Measurements from ENCODE around the gene DNAJB6.

Gene DNAJB6

DNA sequence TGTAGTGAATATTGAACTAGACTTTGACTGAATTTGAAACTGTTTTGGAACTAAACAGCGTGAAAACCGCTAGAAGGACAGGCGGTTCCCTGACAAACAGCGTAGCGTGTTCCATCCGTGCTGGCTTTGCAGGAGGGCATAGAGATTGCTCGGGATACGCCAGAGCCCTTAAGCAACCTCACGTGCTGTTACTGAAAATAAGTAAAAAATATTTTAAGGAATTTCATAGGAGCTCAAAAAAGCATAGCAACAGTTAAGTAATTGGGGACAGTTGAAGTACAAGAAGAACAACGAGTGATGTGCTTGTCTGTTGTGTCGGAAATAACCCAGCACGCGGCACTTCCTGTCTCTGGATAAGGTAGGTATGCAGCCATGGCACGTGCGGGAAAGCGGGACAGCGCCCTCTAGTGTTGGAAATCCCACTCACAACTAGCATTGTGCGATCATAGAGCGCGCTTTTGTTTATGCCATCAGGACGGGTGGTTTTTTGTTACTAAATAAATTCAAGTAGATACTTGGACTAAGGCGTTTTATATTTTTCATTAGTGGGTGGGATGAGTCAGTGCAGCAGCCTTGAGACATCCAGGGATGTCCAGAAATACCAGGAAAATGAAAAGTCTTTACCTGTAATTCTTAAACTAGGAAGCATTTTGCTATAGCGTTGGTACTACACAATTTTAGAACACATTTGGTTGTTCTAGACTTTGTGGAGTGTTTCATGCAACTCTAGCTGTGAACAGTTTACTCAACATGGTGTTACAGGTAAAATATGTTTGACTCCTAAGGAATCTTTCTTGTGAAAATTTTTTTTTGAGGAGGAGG is 50.4 kb downstream of the DNAJB6 start:
- H3K9ac ChIP-seq (ENCODE audit: low read length), result no peak overlapping the region
- peaks cover 89% of the 10 kb centered on the region for H3K36me3 ChIP-seq (ENCODE audit: control insufficient read depth, insufficient read depth, low read length)
- H3K4me3 ChIP-seq (ENCODE audit: low read depth, low read length), result no peak overlapping the region
- H3K27ac ChIP-seq (ENCODE audit: low read depth, low read length), result peak overlapping the region; percentile 20; the same call in 1 of the 2 replicates
- no peaks in the 10 kb centered on the region for H3K9me3 ChIP-seq (ENCODE audit: control insufficient read depth, insufficient read depth, low read depth, low read length)
- H3K27me3 ChIP-seq (ENCODE audit: control insufficient read depth, insufficient read depth, low read length), result no peaks in the 10 kb centered on the region
- H3K4me1 ChIP-seq (ENCODE audit: control insufficient read depth, insufficient read depth, low read length), result peaks cover 16% of the 10 kb centered on the region

DNA sequence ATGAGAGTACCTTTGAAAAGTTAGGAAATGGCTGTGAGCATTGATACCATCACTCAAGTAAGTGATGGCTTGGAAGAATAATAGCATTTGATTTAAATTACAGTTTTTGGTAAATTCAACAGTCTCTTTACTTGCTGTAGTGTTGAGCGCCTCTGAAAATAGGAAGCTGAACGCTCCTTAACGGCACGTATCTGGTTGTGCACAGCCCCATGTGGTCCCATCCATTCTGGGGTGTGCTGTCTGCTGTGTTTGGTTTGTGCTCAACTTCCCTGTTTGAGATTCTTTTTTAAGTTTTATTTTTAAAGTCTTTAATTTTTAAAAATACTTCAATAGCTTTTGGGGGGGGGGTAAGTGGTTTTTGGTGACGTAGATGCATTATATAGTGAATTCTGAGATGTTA is 51.5 kb downstream of the DNAJB6 start:
- no peak overlapping the region for H3K9ac ChIP-seq (ENCODE audit: low read length)
- no peak overlapping the region for H3K4me3 ChIP-seq (ENCODE audit: low read depth, low read length)
- no peaks in the 10 kb centered on the region for H3K9me3 ChIP-seq (ENCODE audit: control insufficient read depth, insufficient read depth, low read depth, low read length)
- no peak overlapping the region for H3K27ac ChIP-seq (ENCODE audit: low read depth, low read length)
- peaks cover 16% of the 10 kb centered on the region for H3K4me1 ChIP-seq (ENCODE audit: control insufficient read depth, insufficient read depth, low read length)
- H3K36me3 ChIP-seq (ENCODE audit: control insufficient read depth, insufficient read depth, low read length), result peaks cover 85% of the 10 kb centered on the region
- H3K27me3 ChIP-seq (ENCODE audit: control insufficient read depth, insufficient read depth, low read length), result no peaks in the 10 kb centered on the region

DNA sequence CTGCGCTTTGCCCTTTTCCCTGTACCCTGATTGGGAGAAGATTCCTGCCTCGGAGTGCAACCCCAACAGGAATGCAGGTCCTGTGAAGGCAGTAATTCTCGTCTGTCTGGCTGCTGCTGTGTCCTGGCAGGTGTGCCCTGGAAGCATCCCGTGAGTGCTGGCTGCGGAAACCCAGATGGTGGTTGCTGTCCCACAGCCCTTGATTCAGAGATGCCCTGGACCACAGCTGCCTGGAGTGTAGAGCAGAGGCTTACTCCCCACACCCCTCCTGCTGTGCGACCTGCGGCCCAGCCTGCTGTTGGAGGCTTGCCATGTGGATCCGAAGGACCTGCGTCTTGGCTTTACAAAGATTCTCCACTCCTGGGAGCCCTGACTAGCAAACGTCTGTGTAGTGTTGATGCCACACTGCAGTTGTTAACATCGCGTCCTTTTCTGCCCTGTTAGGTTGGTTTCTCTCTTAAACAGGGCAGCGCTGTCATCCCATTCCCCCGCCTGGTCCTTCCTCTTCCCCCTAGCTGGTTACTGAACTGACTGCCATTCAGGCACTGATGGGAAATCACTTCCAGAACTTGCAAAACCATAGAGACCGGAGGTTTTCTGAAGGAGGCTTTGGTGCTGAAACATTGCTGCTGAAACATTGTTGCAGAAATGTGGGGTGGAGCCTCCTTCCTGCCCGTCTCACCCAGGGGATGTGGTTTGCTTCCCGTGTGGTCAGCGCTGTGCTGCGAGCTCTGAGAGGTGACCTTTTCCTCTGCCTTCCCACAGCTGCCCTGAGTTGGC is 53.3 kb downstream of the DNAJB6 start:
- Histone ChIP-seq H3K4me3 (ENCODE audit: low read depth, low read length) (no peak overlapping the region), H3K9ac (ENCODE audit: low read length) (no peak overlapping the region), H3K27me3 (ENCODE audit: control insufficient read depth, insufficient read depth, low read length) (no peaks in the 10 kb centered on the region), H3K4me1 (ENCODE audit: control insufficient read depth, insufficient read depth, low read length) (peaks cover 7% of the 10 kb centered on the region), H3K9me3 (ENCODE audit: control insufficient read depth, insufficient read depth, low read depth, low read length) (no peaks in the 10 kb centered on the region), H3K27ac (ENCODE audit: low read depth, low read length) (no peak overlapping the region), H3K36me3 (ENCODE audit: control insufficient read depth, insufficient read depth, low read length) (peaks cover 81% of the 10 kb centered on the region)

DNA sequence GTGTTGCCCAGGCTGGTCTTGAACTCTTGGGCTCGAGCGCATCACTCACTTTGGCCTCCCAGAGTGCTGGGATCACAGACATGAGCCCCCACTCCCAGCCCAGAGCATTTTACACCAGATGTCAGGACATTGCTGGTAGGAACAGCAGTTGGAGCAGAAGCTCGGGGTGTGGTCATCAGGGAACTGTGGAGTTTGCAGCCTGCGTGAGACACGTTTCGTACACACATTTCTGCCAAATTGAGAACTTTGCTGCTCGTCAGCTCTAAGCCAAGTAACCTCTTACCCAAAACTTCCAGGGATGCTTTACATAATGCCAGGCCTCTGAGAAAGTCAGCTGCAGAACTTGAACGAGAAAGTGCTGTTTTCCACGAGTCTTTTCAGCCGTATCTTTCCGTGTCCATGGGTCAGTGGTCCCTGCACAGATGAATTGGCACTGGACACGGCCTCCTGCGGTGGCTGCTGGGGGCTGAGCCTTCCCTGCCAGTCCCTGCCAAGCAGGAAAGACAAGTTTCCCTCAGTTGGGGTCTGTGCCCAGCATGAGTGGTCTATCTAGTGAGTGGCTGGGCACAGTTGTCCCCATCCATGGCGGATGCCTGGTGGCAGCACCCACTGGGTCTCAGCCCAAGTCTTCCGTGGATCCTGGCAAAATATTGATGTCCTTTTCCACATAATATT is 54.4 kb downstream of the DNAJB6 start:
- peaks cover 80% of the 10 kb centered on the region for H3K36me3 ChIP-seq (ENCODE audit: control insufficient read depth, insufficient read depth, low read length)
- peaks cover 7% of the 10 kb centered on the region for H3K4me1 ChIP-seq (ENCODE audit: control insufficient read depth, insufficient read depth, low read length)
- H3K4me3 ChIP-seq (ENCODE audit: low read depth, low read length), result no peak overlapping the region

DNA sequence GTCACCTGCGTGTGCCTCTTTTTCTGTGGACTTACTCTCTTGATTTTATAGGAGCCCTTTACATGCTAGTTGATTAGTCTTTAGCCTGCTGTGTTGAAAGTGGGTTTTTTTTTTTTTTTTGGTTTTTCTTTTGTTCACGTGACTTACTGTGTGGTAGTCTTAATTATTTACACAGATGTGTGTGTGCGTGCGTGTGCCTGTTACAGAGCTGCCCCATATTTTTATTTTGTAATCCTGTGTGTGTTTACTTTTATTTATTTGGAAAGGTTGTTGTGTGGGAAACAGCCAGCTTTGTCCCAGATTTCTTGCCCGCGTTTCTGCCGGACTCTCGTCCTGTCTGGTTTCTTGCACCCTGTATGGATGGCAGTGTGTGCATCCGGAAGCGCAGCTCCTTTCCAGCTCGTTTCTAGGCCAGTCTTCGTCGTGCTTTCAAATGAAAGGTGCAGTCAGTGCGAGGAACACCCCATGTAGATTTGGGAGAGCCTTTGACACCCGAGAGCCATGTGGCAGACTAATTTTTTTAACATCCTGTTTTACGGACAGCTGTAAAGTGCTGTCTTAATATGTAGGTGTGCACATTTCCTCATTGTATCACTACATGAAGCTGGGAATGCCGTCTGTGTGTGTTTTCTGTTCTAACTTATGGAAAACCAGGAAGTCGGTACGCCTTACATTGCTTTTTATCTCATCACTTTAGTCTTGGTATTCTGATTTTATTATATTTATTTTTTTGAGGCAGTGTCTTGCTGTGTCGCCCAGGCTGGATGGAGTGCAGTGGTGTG is 55.6 kb downstream of the DNAJB6 start:
- H3K9me3 ChIP-seq (ENCODE audit: control insufficient read depth, insufficient read depth, low read depth, low read length), result no peaks in the 10 kb centered on the region
- H3K9ac ChIP-seq (ENCODE audit: low read length), result no peak overlapping the region
- H3K4me3 ChIP-seq (ENCODE audit: low read depth, low read length), result no peak overlapping the region
- H3K27ac ChIP-seq (ENCODE audit: low read depth, low read length), result no peak overlapping the region
- H3K4me1 ChIP-seq (ENCODE audit: control insufficient read depth, insufficient read depth, low read length), result peaks cover 2% of the 10 kb centered on the region
- peaks cover 84% of the 10 kb centered on the region for H3K36me3 ChIP-seq (ENCODE audit: control insufficient read depth, insufficient read depth, low read length)
- no peaks in the 10 kb centered on the region for H3K27me3 ChIP-seq (ENCODE audit: control insufficient read depth, insufficient read depth, low read length)

More for the DNA sequence above, 54.4 kb downstream of the DNAJB6 start:
- Histone ChIP-seq H3K9ac (ENCODE audit: low read length) (no peak overlapping the region), H3K27ac (ENCODE audit: low read depth, low read length) (no peak overlapping the region), H3K27me3 (ENCODE audit: control insufficient read depth, insufficient read depth, low read length) (no peaks in the 10 kb centered on the region), H3K9me3 (ENCODE audit: control insufficient read depth, insufficient read depth, low read depth, low read length) (no peaks in the 10 kb centered on the region)

DNA sequence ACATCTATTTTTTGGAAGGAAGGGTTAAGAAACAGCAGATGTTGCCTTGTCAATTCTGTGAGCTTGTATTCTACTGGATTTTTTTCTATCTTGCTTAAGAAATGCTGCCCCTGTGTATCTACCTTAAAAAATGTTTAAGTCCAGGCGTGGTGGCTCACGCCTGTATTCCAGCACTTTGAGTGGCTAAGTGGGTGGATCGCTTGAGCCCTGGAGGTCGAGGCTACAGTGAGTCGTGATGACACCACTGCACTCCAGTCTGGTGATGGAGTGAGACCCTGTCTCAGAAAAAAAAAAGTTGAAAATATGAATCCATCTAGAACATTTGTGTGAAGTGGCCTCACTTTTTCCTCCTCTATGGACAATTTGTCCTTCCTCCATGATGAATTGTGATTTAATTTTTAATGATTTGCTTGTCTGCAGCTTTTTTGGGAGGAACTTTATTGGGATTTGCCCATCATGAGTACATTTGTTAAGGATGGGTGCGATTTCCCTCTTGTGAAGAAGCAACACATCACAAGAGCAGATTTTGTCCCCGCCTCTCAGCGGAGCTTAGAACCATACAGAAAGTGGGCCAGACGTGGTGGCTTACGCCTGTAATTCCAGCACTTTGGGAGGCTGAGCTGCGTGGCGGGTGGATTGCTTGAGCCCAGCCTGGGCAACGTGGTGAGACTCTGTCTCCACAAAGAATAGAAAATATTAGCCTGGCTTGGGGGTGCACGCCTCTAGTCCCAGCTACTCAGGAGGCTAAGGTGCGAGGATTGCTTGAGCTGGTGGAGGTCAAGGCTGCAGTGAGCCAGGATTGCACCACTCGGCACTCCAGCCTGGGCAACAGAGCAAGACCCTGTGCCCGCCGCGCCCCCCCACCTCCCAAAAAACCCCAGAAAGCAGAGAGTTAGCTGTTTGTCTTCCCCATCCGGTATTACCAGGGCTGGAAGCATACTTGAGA is 57.7 kb downstream of the DNAJB6 start:
- H3K4me1 ChIP-seq (ENCODE audit: control insufficient read depth, insufficient read depth, low read length), result peaks cover 4% of the 10 kb centered on the region; the same call in 1 of the 2 replicates
- H3K27me3 ChIP-seq (ENCODE audit: control insufficient read depth, insufficient read depth, low read length), result no peaks in the 10 kb centered on the region
- no peak overlapping the region for H3K4me3 ChIP-seq (ENCODE audit: low read depth, low read length)
- H3K36me3 ChIP-seq (ENCODE audit: control insufficient read depth, insufficient read depth, low read length), result peaks cover 83% of the 10 kb centered on the region
- H3K9me3 ChIP-seq (ENCODE audit: control insufficient read depth, insufficient read depth, low read depth, low read length), result no peaks in the 10 kb centered on the region
- H3K27ac ChIP-seq (ENCODE audit: low read depth, low read length), result no peak overlapping the region
- no peak overlapping the region for H3K9ac ChIP-seq (ENCODE audit: low read length)

DNA sequence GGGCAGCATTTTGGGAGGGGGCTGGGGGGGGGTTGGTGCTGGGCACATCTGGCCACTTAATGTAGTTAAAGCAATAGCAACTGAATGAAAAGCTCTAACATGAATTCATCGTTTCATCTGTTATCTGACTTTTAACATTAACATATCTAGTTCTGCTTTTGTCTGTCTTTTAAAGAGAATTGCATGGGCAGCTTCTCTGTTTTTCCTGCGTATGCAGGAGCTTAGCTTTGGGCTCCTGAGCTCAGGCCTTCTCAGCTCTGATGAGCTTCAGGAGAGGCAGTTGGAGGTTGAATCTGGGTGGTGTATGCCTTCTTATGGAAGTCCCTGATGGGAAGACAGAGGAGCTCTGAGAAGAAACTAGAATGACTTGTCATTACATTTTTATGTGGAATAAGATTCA is 58.4 kb downstream of the DNAJB6 start:
- H3K27me3 ChIP-seq (ENCODE audit: control insufficient read depth, insufficient read depth, low read length), result no peaks in the 10 kb centered on the region
- H3K27ac ChIP-seq (ENCODE audit: low read depth, low read length), result no peak overlapping the region
- H3K9me3 ChIP-seq (ENCODE audit: control insufficient read depth, insufficient read depth, low read depth, low read length), result no peaks in the 10 kb centered on the region
- peaks cover 4% of the 10 kb centered on the region; the same call in 1 of the 2 replicates for H3K4me1 ChIP-seq (ENCODE audit: control insufficient read depth, insufficient read depth, low read length)
- H3K36me3 ChIP-seq (ENCODE audit: control insufficient read depth, insufficient read depth, low read length), result peaks cover 83% of the 10 kb centered on the region
- H3K9ac ChIP-seq (ENCODE audit: low read length), result no peak overlapping the region
- no peak overlapping the region for H3K4me3 ChIP-seq (ENCODE audit: low read depth, low read length)

DNA sequence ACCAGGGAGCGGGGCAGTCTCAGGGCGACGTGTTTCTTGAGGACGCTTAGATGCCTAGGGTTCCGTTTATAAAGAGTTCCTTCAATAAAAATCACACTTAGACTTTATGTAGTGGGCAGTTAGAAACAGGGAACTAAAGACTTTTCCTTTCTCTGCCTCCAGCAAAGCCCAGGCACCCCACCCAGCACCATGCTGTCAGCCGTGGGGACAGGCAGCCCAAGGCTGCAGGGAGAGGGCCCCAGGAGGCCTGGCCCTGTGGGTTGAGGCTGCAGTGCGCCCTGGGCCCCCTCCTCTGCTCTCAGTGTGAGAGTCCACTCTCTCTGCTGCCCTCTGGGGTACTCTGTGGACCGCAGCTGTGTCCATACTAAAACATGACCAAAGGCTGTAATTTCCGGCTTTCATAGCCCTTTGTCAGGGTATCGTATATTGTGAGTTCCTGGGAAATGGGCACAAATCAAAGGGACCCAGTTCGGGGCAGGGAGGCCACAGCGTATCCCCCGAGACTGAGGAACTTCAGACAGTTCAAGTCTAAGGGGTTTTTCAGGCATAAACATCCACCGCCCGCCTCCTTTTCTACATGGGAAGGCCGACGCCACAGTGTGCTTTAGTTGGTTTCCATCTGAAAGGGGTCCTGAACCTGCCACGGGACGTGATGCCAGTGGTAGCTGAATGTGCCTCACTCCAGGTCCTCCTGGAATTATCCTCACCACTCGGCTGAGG is 59.7 kb downstream of the DNAJB6 start:
- H3K27me3 ChIP-seq (ENCODE audit: control insufficient read depth, insufficient read depth, low read length), result no peaks in the 10 kb centered on the region
- 0 out of 2 replicates have a peak overlapping the region, but pooled peaks have one; percentile 13 for H3K27ac ChIP-seq (ENCODE audit: low read depth, low read length)
- no peak overlapping the region for H3K4me3 ChIP-seq (ENCODE audit: low read depth, low read length)
- peaks cover 82% of the 10 kb centered on the region for H3K36me3 ChIP-seq (ENCODE audit: control insufficient read depth, insufficient read depth, low read length)
- H3K9ac ChIP-seq (ENCODE audit: low read length), result no peak overlapping the region
- no peaks in the 10 kb centered on the region for H3K9me3 ChIP-seq (ENCODE audit: control insufficient read depth, insufficient read depth, low read depth, low read length)
- peaks cover 6% of the 10 kb centered on the region; the same call in 1 of the 2 replicates for H3K4me1 ChIP-seq (ENCODE audit: control insufficient read depth, insufficient read depth, low read length)

DNA sequence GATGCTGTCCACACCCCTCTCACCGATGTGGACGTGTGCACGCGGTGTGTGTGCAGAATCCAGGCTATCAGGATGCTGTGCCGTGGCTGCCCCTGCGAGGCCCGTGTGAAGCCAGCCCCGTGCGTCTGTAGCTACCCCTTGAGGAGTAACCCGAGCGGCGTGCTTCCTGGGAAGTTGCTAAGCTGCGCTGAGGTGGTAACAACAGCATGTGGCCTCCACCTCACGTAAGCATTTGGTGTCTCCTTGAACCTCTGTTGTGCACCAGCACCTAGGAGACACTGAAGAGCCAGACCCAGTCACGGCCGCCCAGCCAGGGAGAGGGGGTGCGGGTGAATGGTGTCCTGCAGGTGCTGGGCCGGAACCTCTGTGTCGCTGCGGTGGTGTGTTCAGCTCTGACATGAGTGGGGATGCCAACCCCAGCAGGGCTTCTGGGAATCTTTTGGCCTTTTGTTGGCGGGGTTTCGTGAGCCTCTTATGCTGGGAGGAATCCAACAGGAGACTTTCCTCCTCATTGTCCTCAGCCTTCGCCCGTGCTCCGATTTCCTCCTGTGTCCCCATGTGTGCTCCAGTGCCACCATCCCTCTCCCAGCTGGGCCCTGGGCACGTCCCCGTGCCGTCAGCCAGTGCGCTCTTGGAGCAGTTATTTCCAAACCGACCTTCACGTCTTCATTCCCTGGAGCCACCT is 60.4 kb downstream of the DNAJB6 start:
- no peak overlapping the region for H3K4me3 ChIP-seq (ENCODE audit: low read depth, low read length)
- H3K36me3 ChIP-seq (ENCODE audit: control insufficient read depth, insufficient read depth, low read length), result peaks cover 82% of the 10 kb centered on the region
- no peak overlapping the region for H3K9ac ChIP-seq (ENCODE audit: low read length)
- peaks cover 11% of the 10 kb centered on the region; the same call in 1 of the 2 replicates for H3K4me1 ChIP-seq (ENCODE audit: control insufficient read depth, insufficient read depth, low read length)
- H3K27me3 ChIP-seq (ENCODE audit: control insufficient read depth, insufficient read depth, low read length), result no peaks in the 10 kb centered on the region
- no peak overlapping the region for H3K27ac ChIP-seq (ENCODE audit: low read depth, low read length)
- no peaks in the 10 kb centered on the region for H3K9me3 ChIP-seq (ENCODE audit: control insufficient read depth, insufficient read depth, low read depth, low read length)
